Ovary (tissue), 9 donors: Measurements from ENCODE around the gene CPT1B. TPM values are rescaled to one million over a fixed set of nuclear protein-coding genes. Genes with fewer than 3 reads are reported as not detected.

Source experiments
- DNase-seq, 5 donors: peaks; one replicate each; pipeline ENCODE4 v3.0.0-alpha.2; 2019 to 2020
- H3K27ac ChIP-seq, 2 donors: fragments of 200-600 bp; one replicate each; pipeline versions ENCODE4 v1.5.1 to v1.8.0; 2019 to 2022
- H3K27me3 ChIP-seq: fragments of 200-600 bp; one replicate; pipeline ENCODE4 v1.8.0; 2022
- H3K36me3 ChIP-seq: fragments of 200-600 bp; sonication (generic); one replicate; pipeline ENCODE4 v1.5.1; 2019
- H3K4me1 ChIP-seq: one replicate; pipeline ENCODE4 v1.8.1; 2013; ENCODE audit warnings: mild to moderate bottlenecking, moderate library complexity; ENCODE audit not compliant: insufficient read depth
- H3K4me3 ChIP-seq: fragments of 200-600 bp; sonication (generic); one replicate; pipeline ENCODE4 v1.5.1; 2017
- H3K9me3 ChIP-seq, 2 donors: fragments of 200-600 bp in 1 of 2; sonication (generic) in 1 of 2; one replicate each; pipeline versions ENCODE4 v1.5.1 to v1.8.1; 2013 to 2019; ENCODE audit warnings: mild to moderate bottlenecking in 1 of 2, moderate library complexity in 1 of 2
- CTCF ChIP-seq, 3 donors: fragments of 450-650 bp in 2 of 3; fragments of 200-600 bp in 1 of 3; IDR thresholded peaks; one replicate each; pipeline versions ENCODE4 v1.5.1 to v1.8.0; 2016 to 2022; ENCODE audit warnings: antibody characterized with exemption in 3 of 3, mild to moderate bottlenecking in 1 of 3
- EP300 ChIP-seq: sonication (generic); formaldehyde crosslinking; IDR thresholded peaks from one replicate; pipeline ENCODE4 v1.6.1; 2017; ENCODE audit warnings: antibody characterized with exemption
- POLR2A ChIP-seq: fragments of 450-650 bp; IDR thresholded peaks from one replicate; pipeline ENCODE4 v1.6.1; 2017; ENCODE audit warnings: antibody characterized with exemption, mild to moderate bottlenecking, moderate library complexity
- WGBS, 3 donors: extraction: QIAGEN DNeasy Blood & Tissue Kit in 1 of 3; methylation state at CpG; one replicate each; pipeline versions ENCODE4 v1.1.5 to v1.1.7; 2013 to 2017; 5-methylcytosine and 5-hydroxymethylcytosine counted together
- intact Hi-C, 4 donors: fragments of 100-400 bp; cut with DNase I; formaldehyde crosslinking; loops; one replicate each; pipeline versions ENCODE4 v1.11.0 to v1.15.1; 2022 to 2023
- polyA plus RNA-seq, 2 donors: library from polyadenylated mRNA; stranded (reverse); fragments of 200-250 nt in 1 of 2; fragments of 350-450 nt in 1 of 2; fragmentation: Illumina TruSeq in 1 of 2; extraction: RNeasy Lipid Tissue Mini Kit (QIAGEN cat#74804) in 1 of 2; gene quantifications; one replicate each; pipeline ENCODE4 v1.2.3, GENCODE V29; 2013 to 2014
- total RNA-seq, 7 donors: library from RNA; depleted of rRNA in 2 of 7; stranded (reverse); fragments of >200 nt in 2 of 7; fragmentation: NEBNext Ultra II Directional in 3 of 7; extraction: Animal tissue kit (Norgen Biotek cat#: 25700) in 3 of 7; gene quantifications; one replicate each; pipeline versions ENCODE4 v1.1.0 to v1.2.4, GENCODE V29; 2016 to 2023
- donor health status: DM: no; HTN: no; CAD: no; lungs with moderate emphysema.
- donor health status: DM: no; HTN: no; CAD: no.
- donor health status: Bipolar disorder and iron deficiency.
- donor health status: DM: yes; HTN: yes; CAD: no.
- donor health status: DM: no; HTN: no; CAD: no.
- donor health status: DM: yes; HTN: yes; CAD: no.

CPT1B gene
- total and polyA plus RNA-seq, 9 donors, result 2.5 to 10.6 (median 4.4) TPM

DNA sequence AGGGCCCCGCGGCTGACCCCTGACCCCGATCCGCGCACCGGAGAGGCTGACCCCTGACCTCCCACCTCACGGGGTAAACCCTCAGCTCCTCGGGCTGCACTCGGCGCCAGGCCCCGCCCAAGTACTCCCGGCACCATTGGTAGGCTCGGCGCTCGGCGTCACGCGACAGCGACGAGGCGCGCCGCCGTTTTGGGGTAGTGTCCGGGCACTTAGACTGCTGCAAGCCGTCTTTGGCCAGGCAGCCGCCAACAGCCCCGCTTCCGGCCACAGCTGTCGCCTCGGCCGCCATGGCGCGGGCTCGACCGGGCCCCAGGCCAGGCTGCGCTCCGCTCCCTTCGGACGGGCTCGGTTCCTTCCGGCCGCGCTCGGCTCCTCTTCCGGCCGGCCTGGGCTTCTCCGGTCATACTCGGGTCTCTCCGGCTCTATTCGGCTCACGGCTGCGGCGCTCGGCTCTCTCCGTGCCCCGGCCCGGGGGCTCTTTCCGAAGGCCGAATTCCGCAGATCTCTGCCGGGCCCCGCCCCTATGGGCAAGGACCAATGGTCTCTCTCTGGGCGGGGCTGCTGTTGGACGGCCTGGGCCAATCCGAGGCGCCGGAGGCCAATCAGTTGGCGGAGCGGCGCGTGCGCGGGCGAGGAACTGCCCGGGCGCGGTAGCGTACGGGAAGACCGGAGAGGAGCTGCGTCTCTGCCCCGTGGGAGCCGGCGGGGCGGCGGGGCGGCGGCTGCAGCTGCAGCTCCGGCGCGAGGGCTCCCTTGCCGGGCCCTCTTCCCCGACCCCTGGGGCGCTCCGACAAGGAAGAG is 4.5 kb upstream of the CPT1B start, which contains the start of gene CHKB:
TSS of gene CHKB (minus strand) at position 357 of the 801 bp plus-strand sequence. CDS start at position 289, 68 bp downstream.
- TF ChIP-seq CTCF (IDR thresholded peaks at IDR 0.05) (no peak), POLR2A (peak; percentile 78)
- Histone ChIP-seq H3K27me3 (no peaks in the 10 kb centered on the region), H3K4me1 (peaks cover 13% of the 10 kb centered on the region), H3K36me3 (no peaks in the 10 kb centered on the region), H3K27ac (peak within 1 kb of the TSS; percentile 59 to 94), H3K9me3 (no peaks in the 10 kb centered on the region), H3K4me3 (peak within 1 kb of the TSS; percentile 86)
- 0% methylated on average over 54 to 96 of the region's 96 CpGs for WGBS, 3 donors
- intact Hi-C loops, result no loop called here
- DNase-seq, result peak; percentile 98 to 99 (median 99)

- DNase-seq, result no peak
- Histone ChIP-seq H3K27ac (peak overlapping the region; percentile 59 to 94), H3K4me1 (peaks cover 14% of the 10 kb centered on the region), H3K36me3 (no peaks in the 10 kb centered on the region), H3K4me3 (peak overlapping the region; percentile 86), H3K27me3 (no peaks in the 10 kb centered on the region), H3K9me3 (no peaks in the 10 kb centered on the region)
- TF ChIP-seq POLR2A (no peak), CTCF (IDR thresholded peaks at IDR 0.05) (no peak), EP300 (no peak)
- intact Hi-C loops, result no loop called here
- 7 to 18% (median 8%) methylated on average over 12 to 39 of the region's 39 CpGs for WGBS, 3 donors
Observed at GRCh38 chr22:50581950-50582492, 3.8 kb upstream of the CPT1B start.

GRCh38 chr22:50581031-50581949 is 3.1 kb upstream of the CPT1B start:
- Histone ChIP-seq H3K4me1 (peaks cover 14% of the 10 kb centered on the region), H3K36me3 (no peaks in the 10 kb centered on the region), H3K27ac (peak overlapping the region in 1 of 2 donors; percentile 94), H3K4me3 (peak overlapping the region; percentile 86), H3K9me3 (no peaks in the 10 kb centered on the region), H3K27me3 (no peaks in the 10 kb centered on the region)
- intact Hi-C loops, result no loop called here
- TF ChIP-seq EP300, result no peak
- no peak for TF ChIP-seq CTCF (IDR thresholded peaks at IDR 0.05)
- no peak for TF ChIP-seq POLR2A
- 90 to 94% (median 92%) methylated on average over 22 of the region's 22 CpGs for WGBS, 3 donors
- DNase-seq, result peak in 1 of 5 donors; percentile 23

DNA sequence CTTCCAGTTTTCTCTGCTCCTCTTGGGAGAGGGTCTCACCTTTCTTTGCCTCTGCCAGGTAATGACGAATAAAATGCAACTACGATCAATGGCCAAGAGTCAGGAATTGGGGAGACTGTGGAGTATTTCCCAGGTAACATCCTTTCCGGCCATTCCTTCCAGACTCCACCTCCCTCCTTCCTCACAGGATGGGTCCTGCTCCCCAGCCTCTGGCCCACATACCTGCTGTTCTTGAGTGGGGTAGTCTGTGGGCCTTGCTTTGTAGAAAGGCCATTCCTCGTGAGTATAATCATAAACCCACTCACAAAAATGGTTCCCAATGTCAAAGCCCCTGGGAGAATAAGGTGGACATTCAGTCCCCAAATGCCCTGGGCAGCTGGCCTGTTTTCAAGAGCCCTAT is 1.5 kb upstream of the CPT1B start:
- intact Hi-C loops, result no loop called here
- no peak overlapping the region for H3K27ac ChIP-seq

More for the DNA sequence above, 1.5 kb upstream of the CPT1B start:
- no peaks in the 10 kb centered on the region for H3K36me3 ChIP-seq
- H3K9me3 ChIP-seq, result no peaks in the 10 kb centered on the region
- 92 to 94% (median 94%) methylated on average over 4 of the region's 4 CpGs for WGBS, 3 donors
- TF ChIP-seq POLR2A, result no peak
- no peak for TF ChIP-seq EP300
- no peak for TF ChIP-seq CTCF (IDR thresholded peaks at IDR 0.05)
- no peak overlapping the region for H3K4me3 ChIP-seq
- H3K27me3 ChIP-seq, result no peaks in the 10 kb centered on the region
- DNase-seq, result no peak
- peaks cover 14% of the 10 kb centered on the region for H3K4me1 ChIP-seq
